Memory B cell (primary cell): ENCODE measurements around the gene RPTOR.
"Not testable (repeated sequence)": the region's sequence is repeated elsewhere in the genome, so short reads cannot be mapped to it uniquely, and the experiment has no call there.

ENCODE experiments used
- ATAC-seq: fragments of 150-1000 bp; cut with Tn5 transposase; 2 replicates; pipeline ENCODE4 v1.10.0; 2021; ENCODE audit warnings: low read depth, mild to moderate bottlenecking, moderate library complexity
- DNase-seq, 2 donors: peaks; one replicate each; pipeline ENCODE4 v3.0.0; 2022; ENCODE audit warnings: low spot score in 2 of 2
- H3K27ac Mint-ChIP-seq: one replicate; pipeline ENCODE4 v1.8.0; 2022; ENCODE audit warnings: mild to moderate bottlenecking, moderate library complexity, mixed read lengths
- H3K27me3 Mint-ChIP-seq: one replicate; pipeline ENCODE4 v1.8.0; 2022; ENCODE audit warnings: mixed read lengths
- H3K36me3 Mint-ChIP-seq: one replicate; pipeline ENCODE4 v1.8.0; 2022; ENCODE audit warnings: mild to moderate bottlenecking, mixed read lengths
- H3K4me1 Mint-ChIP-seq: one replicate; pipeline ENCODE4 v1.8.0; 2022; ENCODE audit warnings: mixed read lengths
- H3K4me3 Mint-ChIP-seq: one replicate; pipeline ENCODE4 v1.8.0; 2022; ENCODE audit warnings: mild to moderate bottlenecking, moderate library complexity, mixed read lengths
- H3K9me3 Mint-ChIP-seq: one replicate; pipeline ENCODE4 v1.8.0; 2022; ENCODE audit warnings: mixed read lengths

The RPTOR gene

DNA sequence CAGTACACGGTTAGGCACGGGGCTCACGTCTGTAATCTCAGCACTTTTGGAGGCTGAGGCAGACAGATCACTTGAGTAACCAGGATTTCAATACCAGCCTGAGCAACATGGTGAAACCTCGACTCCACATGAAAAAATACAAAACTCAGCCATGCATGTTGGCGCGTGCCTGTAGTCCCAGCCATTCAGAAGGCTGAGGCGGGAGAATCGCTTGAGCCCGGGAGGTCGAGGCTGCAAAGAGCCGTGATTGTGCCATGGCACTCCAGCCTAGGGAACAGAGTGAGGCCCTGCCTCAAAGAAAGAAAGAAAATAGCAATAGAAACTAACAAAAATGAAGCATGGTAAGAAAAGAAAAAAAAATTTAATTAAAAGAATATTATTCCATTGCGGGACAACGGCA is 319.0 kb downstream of the RPTOR start:
- H3K36me3 Mint-ChIP-seq: peaks cover 30% of the 10 kb centered on the region
- no peak for DNase-seq
- peaks cover 10% of the 10 kb centered on the region for H3K4me1 Mint-ChIP-seq
- no peak for ATAC-seq
- no peaks in the 10 kb centered on the region for H3K9me3 Mint-ChIP-seq
- no peaks in the 10 kb centered on the region for H3K27me3 Mint-ChIP-seq
- H3K4me3 Mint-ChIP-seq: no peak overlapping the region
- H3K27ac Mint-ChIP-seq: no peak overlapping the region

DNA sequence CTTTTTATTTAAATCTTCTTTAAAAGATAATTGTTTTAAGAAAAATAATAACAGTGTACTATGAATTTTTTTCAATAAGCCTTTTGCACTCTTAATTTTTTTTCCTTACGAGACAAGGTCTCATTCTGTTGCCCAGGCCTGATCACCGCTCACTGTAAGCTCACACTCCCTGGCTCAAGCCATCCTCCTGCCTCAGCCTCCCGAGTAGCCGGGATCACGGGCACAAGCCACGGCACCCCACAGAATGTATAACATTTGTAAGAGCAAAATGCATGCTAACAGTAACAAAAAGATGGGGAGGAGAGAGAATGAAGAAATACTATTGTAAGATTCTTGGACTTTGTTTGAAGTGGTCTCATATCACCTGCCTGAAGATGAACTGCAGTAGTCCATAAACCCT is 320.1 kb downstream of the RPTOR start:
- peaks cover 10% of the 10 kb centered on the region for H3K4me1 Mint-ChIP-seq
- no peak overlapping the region for H3K4me3 Mint-ChIP-seq
- H3K27ac Mint-ChIP-seq: no peak overlapping the region
- H3K9me3 Mint-ChIP-seq: no peaks in the 10 kb centered on the region
- no peak for ATAC-seq
- no peaks in the 10 kb centered on the region for H3K27me3 Mint-ChIP-seq
- H3K36me3 Mint-ChIP-seq: peaks cover 26% of the 10 kb centered on the region
- DNase-seq: no peak

DNA sequence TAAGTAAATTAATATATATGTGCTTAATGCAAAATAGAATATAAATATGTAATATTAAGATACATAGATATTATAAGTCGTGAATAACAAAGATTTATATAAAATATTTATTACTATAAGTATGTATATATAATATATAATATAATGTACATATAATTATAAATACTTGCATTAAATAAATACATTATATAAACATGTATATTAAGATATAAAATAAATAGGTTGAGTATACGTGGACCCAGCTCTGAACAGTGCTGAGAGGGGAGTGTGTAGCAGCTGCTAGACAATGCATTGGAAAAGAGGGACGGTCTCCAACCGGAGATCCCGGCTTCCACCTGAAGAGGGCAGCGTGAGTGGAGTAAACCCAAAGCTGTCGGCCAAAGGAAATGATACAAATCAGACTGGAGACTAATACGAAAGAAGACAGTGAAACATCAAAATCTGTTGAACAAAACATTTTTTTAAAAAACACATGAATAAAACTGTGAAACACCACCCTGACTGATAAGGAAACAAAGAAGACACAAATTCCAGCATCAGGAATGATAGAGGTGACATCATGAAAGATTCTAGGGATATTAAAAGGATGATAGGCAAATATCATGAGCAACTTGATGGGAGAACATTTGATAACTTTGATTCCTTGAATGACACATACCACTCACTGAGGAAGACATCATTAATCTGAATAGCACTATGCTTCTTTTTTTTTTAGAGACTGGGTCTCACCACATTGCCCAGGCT is 321.6 kb downstream of the RPTOR start:
- no peak overlapping the region for H3K27ac Mint-ChIP-seq
- peaks cover 28% of the 10 kb centered on the region for H3K36me3 Mint-ChIP-seq
- H3K27me3 Mint-ChIP-seq: no peaks in the 10 kb centered on the region
- no peaks in the 10 kb centered on the region for H3K9me3 Mint-ChIP-seq
- ATAC-seq: peak; percentile 77
- DNase-seq: peak; percentile 49 to 63
- peaks cover 11% of the 10 kb centered on the region for H3K4me1 Mint-ChIP-seq
- H3K4me3 Mint-ChIP-seq: no peak overlapping the region

DNA sequence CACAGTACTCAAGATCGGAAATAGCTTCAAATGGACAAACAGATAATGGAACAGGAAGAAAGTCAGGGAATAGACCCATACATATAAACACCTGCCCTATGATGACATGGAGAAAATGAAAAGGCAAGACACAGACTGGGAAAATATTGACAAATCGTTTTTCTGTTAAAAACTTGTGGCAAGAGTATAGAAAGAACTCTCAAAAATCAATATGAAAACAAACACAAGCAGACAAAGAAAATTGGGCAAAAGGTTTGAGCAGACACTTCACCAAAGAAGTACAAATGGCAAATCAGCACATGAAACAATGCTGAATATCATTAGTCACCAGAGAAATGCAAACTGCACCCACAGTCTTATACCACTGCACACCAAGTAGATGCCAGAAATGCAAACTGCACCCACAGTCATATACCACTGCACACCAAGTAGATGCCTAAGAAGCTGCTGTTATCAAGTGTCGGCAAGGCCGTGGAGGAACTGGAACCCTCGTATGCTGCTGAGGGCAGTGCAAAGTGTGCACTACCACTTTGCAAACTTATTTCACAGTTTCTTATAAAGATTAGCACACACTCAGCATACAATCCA is 323.5 kb downstream of the RPTOR start:
- no peak overlapping the region for H3K27ac Mint-ChIP-seq
- DNase-seq (no peak), ATAC-seq (no peak)
- no peaks in the 10 kb centered on the region for H3K27me3 Mint-ChIP-seq
- H3K4me1 Mint-ChIP-seq: peaks cover 16% of the 10 kb centered on the region
- peaks cover 24% of the 10 kb centered on the region for H3K36me3 Mint-ChIP-seq
- no peak overlapping the region for H3K4me3 Mint-ChIP-seq
- no peaks in the 10 kb centered on the region for H3K9me3 Mint-ChIP-seq

DNA sequence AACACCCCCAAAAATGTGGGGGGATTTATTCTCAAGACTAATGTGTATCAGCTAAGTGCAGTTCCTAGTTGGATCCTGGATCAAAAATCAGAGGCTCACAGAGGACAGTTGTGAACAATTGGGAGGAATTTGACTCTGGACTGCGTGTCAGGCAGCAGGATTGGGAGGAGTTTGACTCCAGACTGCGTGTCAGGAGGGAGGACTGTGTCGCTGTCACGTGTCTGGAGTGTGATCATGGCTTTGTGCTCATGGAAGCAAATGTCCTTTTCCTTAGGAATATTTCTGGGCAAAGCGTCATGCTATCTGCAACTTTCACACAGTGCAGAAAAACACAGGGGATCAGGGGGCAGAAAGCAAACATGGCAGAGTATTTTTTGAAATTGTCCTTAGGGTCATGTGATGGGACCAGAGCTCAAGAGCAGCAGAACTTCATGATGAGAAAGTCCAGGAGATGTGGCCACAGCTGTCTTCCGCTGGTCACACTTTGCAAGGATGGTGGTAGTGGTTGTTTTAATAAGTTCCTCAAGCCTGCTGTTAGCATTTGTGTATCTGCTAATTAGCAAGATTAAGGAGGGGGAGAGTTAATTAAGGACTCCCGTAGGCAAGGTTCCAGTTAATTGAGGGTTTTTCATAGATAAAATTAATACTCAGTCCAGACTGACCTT is 325.0 kb downstream of the RPTOR start:
- H3K36me3 Mint-ChIP-seq: peaks cover 13% of the 10 kb centered on the region
- no peaks in the 10 kb centered on the region for H3K27me3 Mint-ChIP-seq
- no peaks in the 10 kb centered on the region for H3K9me3 Mint-ChIP-seq
- DNase-seq: no peak
- H3K4me1 Mint-ChIP-seq: peaks cover 16% of the 10 kb centered on the region
- no peak for ATAC-seq
- H3K27ac Mint-ChIP-seq: no peak overlapping the region
- H3K4me3 Mint-ChIP-seq: no peak overlapping the region

DNA sequence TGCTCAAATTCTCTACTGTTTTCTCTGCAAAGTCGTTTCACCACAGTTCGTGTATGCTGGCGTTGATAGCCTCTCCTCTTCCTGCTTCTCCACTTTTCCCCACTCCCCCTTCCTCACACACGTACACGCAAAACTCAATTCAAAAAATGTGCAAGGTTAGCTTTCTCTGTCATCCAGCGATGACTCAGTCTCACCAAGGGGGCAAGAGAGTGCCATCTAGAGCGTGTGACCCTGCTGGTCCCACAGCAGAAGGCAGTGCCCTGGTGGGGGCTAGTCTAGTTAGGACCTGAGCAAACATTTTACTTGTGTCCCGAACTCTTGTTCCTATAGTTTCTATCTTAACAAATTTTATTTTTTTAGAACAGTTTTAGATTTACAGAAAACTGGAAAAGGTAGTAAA is 325.8 kb downstream of the RPTOR start:
- Mint-ChIP-seq H3K9me3 (no peaks in the 10 kb centered on the region), H3K4me3 (no peak overlapping the region), H3K4me1 (peaks cover 14% of the 10 kb centered on the region), H3K27me3 (no peaks in the 10 kb centered on the region), H3K27ac (no peak overlapping the region), H3K36me3 (peaks cover 13% of the 10 kb centered on the region)
- DNase-seq (no peak), ATAC-seq (no peak)

DNA sequence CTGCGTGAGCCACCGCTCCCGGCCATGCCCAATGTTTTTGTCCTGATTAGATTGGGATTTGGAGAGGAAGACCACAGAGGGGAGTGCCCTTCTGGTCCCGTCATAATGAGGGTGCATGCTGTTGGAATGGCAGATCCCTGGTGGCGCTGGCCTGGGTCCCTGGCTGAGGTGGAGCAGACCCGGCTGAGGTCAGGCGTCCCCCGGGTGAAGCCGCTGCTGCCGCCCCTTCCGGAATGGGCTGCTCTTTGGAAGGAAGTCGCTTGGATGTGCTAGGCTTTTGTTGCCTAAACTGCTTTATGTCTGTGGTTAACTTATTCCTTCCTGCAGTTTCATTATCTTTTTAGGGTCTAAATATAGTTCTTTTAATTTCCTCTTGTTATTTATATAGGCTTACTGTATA is 326.7 kb downstream of the RPTOR start:
- no peak overlapping the region for H3K27ac Mint-ChIP-seq
- H3K4me3 Mint-ChIP-seq: no peak overlapping the region
- ATAC-seq (no peak), DNase-seq (no peak)
- H3K27me3 Mint-ChIP-seq: no peaks in the 10 kb centered on the region
- H3K4me1 Mint-ChIP-seq: peaks cover 11% of the 10 kb centered on the region
- peaks cover 11% of the 10 kb centered on the region for H3K36me3 Mint-ChIP-seq
- H3K9me3 Mint-ChIP-seq: no peaks in the 10 kb centered on the region

DNA sequence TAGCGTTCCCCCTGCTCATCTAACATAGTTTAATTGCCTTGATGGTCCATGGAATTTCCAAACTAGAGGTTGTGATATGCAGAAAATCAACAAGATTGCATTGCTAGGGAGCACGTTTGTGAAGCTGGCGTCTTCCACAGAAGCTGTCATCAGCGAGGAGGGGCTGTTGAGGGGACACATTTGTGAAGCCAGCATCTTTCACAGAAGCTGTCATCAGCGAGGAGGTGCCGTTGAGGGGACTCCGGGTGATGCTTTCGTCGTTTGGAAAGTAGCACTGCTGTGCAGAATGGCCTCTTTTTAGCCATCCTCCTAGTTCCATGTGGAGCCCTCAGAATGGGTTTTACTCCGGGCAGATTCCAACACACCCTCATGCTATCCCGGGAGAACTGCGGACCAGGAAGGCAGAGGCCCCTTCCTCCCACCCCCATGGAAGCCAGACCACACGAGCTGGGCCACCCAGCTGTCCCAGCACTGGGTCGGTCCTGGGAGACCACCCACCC is 327.4 kb downstream of the RPTOR start:
- Mint-ChIP-seq H3K4me1 (peaks cover 13% of the 10 kb centered on the region), H3K9me3 (no peaks in the 10 kb centered on the region), H3K27ac (no peak overlapping the region), H3K36me3 (peaks cover 14% of the 10 kb centered on the region), H3K4me3 (no peak overlapping the region), H3K27me3 (no peaks in the 10 kb centered on the region)
- DNase-seq (no peak), ATAC-seq (no peak)

DNA sequence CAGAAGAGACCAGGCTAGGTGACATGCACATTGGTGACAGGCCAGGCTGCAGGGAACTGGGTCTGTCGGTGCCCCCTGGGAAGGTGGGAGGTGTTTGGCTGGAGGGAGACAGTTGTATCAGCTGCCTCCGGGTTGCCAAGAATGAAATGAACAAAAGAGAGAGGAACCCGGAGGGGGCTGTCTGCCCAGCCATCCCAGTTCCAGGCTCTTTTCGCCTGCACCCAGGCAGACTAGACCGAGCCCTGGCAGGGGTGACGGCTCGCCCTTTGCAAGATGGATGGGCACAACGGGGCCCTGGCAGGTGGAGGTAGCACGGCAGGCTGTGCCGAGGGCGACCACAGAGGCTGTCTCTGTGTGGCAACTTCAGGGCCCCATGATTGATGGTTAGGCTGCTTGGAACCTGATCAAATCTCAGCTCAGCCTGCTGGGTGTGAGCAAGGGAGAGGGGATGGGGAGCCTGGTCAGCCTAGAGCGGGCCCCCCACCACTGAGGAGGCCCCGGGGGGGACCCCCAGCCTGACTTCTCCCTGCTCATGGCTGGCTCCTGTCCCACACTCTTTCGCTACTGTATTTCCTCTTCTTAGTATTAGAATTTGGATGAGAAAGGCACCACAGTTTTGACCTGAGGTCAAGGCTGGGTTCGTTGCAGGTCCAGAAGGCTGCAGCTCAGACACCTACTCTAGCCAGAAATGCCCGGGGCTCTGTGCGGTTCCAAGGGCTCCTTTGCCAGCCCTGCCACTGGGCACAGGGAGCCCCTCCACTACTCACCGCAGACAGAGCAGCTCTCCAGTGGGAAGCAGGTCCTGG is 328.1 kb downstream of the RPTOR start:
- DNase-seq (no peak), ATAC-seq (no peak)
- Mint-ChIP-seq H3K36me3 (peaks cover 14% of the 10 kb centered on the region), H3K27ac (no peak overlapping the region), H3K27me3 (no peaks in the 10 kb centered on the region), H3K4me1 (peaks cover 18% of the 10 kb centered on the region), H3K4me3 (no peak overlapping the region), H3K9me3 (no peaks in the 10 kb centered on the region)

DNA sequence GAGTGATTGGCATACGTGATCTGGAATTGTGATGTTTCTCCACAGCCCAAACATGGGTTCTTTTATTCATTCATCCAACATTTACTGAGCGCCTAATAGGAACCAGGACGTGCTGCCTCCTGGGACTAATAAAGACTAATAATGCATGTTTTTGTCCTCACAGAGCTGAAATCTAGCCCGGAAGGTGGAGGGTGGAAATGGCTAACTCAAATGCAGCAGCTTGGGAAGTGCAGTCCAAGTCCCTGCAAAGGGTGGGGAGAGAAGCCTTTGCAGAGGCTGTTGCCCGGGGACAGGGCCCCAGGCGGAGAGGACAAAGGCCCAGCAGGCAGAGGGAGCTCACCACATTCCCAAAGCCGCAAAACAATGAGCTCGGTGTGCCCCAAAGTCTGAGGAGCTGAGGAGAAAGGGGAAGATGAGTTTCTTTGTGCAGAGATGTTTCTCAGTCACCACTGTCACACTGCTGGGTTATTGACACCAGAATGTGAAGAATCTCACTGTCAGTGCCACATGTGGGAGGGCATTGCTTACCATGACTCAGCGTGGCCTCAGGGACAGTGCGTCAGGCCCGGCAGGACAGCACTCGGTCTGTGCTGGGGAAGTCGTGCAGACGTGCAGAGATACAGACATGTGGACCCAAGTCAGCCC is 328.8 kb downstream of the RPTOR start:
- peaks cover 16% of the 10 kb centered on the region for H3K4me1 Mint-ChIP-seq
- H3K27ac Mint-ChIP-seq: no peak overlapping the region

DNA sequence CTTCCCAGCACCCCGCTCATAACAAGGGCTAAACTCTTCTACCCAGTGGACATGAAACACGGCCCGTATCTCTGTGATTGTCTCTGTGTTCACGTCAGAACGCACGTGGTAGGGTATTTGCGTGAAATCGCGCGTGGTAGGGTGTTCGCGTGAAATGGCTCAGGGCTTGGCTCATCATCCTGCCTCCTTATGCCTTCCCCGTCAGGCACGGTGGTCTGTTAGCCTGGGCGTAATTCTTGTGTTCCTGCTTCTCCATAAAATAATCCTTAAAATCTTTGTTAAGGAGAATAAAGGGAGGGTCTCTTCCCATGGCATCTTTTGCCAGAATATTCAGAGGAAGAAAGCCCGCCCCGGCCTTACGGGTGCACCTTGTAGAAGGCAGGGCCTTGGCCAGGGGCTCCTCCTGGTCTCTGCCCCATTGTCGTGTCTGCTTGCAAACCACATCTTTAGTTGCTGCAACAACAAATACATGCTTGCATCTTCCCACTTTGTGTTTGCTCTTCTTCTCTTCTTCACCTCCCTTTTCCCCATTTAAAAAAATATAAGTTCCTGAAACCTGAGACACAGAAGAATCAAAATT is 330.3 kb downstream of the RPTOR start:
- H3K9me3 Mint-ChIP-seq: no peaks in the 10 kb centered on the region
- H3K4me3 Mint-ChIP-seq: no peak overlapping the region
- H3K27me3 Mint-ChIP-seq: no peaks in the 10 kb centered on the region
- DNase-seq (no peak), ATAC-seq (no peak)
- H3K4me1 Mint-ChIP-seq: peaks cover 18% of the 10 kb centered on the region
- H3K27ac Mint-ChIP-seq: no peak overlapping the region
- peaks cover 10% of the 10 kb centered on the region for H3K36me3 Mint-ChIP-seq

More for the DNA sequence above, 328.8 kb downstream of the RPTOR start:
- Mint-ChIP-seq H3K4me3 (no peak overlapping the region), H3K27me3 (no peaks in the 10 kb centered on the region), H3K9me3 (no peaks in the 10 kb centered on the region), H3K36me3 (peaks cover 10% of the 10 kb centered on the region)
- ATAC-seq: no peak
- no peak for DNase-seq

DNA sequence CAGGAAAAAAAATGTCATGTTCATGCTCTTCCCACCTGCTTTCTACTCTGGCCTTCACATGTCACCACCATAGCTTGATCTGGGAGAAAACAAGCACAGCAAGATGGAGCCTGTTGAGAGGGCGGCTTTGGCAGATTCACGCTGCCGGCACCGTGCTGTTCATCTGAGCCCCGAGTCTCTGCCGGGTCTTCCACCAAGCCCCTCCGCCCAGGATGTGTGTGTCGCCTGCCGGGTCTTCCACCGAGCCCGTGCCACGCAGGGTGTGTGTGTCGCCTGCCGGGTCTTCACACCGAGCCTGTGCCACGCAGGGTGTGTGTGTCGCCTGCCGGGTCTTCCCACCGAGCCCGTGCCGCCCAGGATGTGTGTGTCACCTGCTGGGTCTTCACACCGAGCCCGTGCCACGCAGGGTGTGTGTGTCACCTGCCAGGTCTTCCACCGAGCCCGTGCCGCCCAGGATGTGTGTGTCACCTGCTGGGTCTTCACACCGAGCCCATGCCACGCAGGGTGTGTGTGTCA is 330.9 kb downstream of the RPTOR start:
- H3K27me3 Mint-ChIP-seq, DNase-seq, ATAC-seq, H3K36me3 Mint-ChIP-seq, H3K27ac Mint-ChIP-seq, H3K9me3 Mint-ChIP-seq, H3K4me3 Mint-ChIP-seq: not testable (repeated sequence)
- H3K4me1 Mint-ChIP-seq: peaks cover 18% of the 10 kb centered on the region

DNA sequence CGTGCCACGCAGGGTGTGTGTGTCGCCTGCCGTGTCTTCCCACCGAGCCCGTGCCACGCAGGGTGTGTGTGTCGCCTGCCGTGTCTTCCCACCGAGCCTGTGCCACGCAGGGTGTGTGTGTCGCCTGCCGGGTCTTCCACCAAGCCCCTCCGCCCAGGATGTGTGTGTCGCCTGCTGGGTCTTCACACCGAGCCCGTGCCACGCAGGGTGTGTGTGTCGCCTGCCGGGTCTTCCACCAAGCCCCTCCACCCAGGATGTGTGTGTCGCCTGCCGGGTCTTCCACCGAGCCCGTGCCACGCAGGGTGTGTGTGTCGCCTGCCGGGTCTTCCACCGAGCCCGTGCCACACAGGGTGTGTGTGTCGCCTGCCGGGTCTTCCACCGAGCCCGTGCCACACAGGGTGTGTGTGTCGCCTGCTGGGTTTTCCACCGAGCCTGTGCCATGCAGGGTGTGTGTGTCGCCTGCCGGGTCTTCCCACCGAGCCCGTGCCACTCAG is 331.9 kb downstream of the RPTOR start:
- H3K4me3 Mint-ChIP-seq: peak overlapping the region; percentile 68
- DNase-seq, H3K27me3 Mint-ChIP-seq, ATAC-seq, H3K9me3 Mint-ChIP-seq: not testable (repeated sequence)
- H3K36me3 Mint-ChIP-seq: peaks cover 13% of the 10 kb centered on the region
- peaks cover 15% of the 10 kb centered on the region for H3K4me1 Mint-ChIP-seq
- H3K27ac Mint-ChIP-seq: peak overlapping the region; percentile 81
